Measurements from ENCODE around the gene ADSL. TPM values are rescaled to one million over a fixed set of nuclear protein-coding genes. Genes with fewer than 3 reads are reported as not detected.

Gene ADSL
- total and polyA plus RNA-seq, 2 donors: 58.0 to 104 TPM

DNA sequence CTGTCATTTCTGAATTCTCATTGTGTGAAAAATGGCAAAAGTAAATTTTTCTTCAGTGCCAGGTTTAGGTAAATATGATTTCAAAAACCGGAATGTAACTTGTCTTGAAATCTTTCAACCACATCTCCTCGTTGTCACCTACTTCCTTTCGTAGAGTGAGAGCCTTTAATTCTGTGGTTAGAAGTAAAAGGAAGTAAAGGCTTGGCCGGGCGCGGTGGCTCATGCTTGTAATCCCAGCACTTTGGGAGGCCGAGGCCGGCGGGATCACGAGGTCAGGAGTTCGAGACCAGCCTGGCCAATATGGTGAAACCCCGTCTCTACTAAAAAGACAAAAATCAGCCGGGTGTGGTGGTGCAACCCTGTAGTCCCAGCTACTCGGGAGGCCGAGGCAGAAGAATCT, 53.9 kb downstream of the ADSL start:
- 17% methylated on average over 15 of the region's 15 CpGs for WGBS
- peaks cover 28 to 73% of the 10 kb centered on the region in 2 donors for H3K4me1 ChIP-seq (ENCODE audit: control insufficient read depth in 2 of 2, insufficient read depth in 2 of 2, low read length in 2 of 2)
- H3K36me3 ChIP-seq (ENCODE audit: control insufficient read depth in 2 of 2, insufficient read depth in 2 of 2, low read length in 1 of 2): peaks cover 22 to 38% of the 10 kb centered on the region in 2 donors
- no peaks in the 10 kb centered on the region for H3K27me3 ChIP-seq (ENCODE audit: control insufficient read depth in 2 of 2, insufficient read depth in 1 of 2, low read length in 1 of 2)
- DNase-seq (ENCODE audit: low read depth in 6 of 9, low spot score in 9 of 9): peak in 6 of 9 donors; percentile 48 to 84 (median 57)
- H3K4me3 ChIP-seq (ENCODE audit: low read length in 2 of 2): no peak overlapping the region
- peak overlapping the region; percentile 52 to 68 for H3K27ac ChIP-seq (ENCODE audit: low read depth in 1 of 2, low read length in 1 of 2)
- peaks cover 0 to 4% of the 10 kb centered on the region in 2 donors for H3K9me3 ChIP-seq (ENCODE audit: control insufficient read depth in 2 of 2, insufficient read depth in 1 of 2, low read length in 1 of 2)

DNA sequence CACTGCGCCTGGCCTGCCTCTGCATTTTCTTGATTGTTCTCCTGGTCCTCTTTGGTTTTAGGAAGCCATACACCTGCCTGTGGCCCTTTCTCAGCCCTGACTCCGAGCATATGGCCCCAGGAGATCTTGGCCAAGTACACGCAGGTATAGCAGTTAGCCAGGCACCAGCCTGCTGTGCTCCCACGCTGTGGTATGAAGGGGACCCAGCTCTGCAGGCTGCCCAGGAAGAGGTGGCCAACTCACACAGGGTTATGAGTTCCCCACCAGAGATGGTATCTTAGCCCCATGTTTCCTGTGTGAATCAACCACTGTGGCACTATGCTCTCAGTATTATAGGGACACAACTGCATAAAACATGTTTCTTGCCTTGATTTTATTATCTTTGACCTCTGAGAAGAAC, 55.2 kb downstream of the ADSL start:
- peak in 2 of 9 donors; percentile 52 to 69 for DNase-seq (ENCODE audit: low read depth in 6 of 9, low spot score in 9 of 9)
- H3K4me1 ChIP-seq (ENCODE audit: control insufficient read depth in 2 of 2, insufficient read depth in 2 of 2, low read length in 2 of 2): peaks cover 28 to 73% of the 10 kb centered on the region in 2 donors
- peaks cover 30 to 51% of the 10 kb centered on the region in 2 donors for H3K36me3 ChIP-seq (ENCODE audit: control insufficient read depth in 2 of 2, insufficient read depth in 2 of 2, low read length in 1 of 2)
- no peaks in the 10 kb centered on the region for H3K27me3 ChIP-seq (ENCODE audit: control insufficient read depth in 2 of 2, insufficient read depth in 1 of 2, low read length in 1 of 2)
- H3K9me3 ChIP-seq (ENCODE audit: control insufficient read depth in 2 of 2, insufficient read depth in 1 of 2, low read length in 1 of 2): peaks cover 0 to 4% of the 10 kb centered on the region in 2 donors
- H3K4me3 ChIP-seq (ENCODE audit: low read length in 2 of 2): no peak overlapping the region
- 34% methylated on average over 4 of the region's 4 CpGs for WGBS
- peak overlapping the region; percentile 55 to 76 for H3K27ac ChIP-seq (ENCODE audit: low read depth in 1 of 2, low read length in 1 of 2)

DNA sequence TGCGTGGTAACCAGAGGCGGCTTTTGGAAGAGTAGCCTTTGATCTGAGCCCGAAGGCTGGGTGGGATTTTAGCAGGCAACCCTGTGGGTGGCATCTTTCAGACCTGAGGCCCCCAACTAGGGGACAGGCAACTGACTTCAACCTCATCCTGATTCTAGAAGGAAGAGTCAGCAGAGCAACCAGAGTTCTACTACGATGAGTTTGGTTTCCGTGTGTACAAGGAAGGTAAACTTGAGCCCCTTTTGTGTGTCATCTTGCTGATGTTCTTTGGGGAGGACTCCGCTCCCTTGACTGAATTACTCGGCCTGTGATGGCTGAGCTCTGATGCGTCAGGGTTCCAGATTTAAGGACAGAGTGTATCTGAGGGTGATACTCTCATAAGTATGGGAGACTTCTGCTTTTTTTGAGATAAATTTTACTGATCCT, 55.7 kb downstream of the ADSL start:
- WGBS: 56% methylated on average over 8 of the region's 8 CpGs
- Histone ChIP-seq H3K4me1 (ENCODE audit: control insufficient read depth in 2 of 2, insufficient read depth in 2 of 2, low read length in 2 of 2) (peaks cover 28 to 71% of the 10 kb centered on the region in 2 donors), H3K27me3 (ENCODE audit: control insufficient read depth in 2 of 2, insufficient read depth in 1 of 2, low read length in 1 of 2) (no peaks in the 10 kb centered on the region), H3K27ac (ENCODE audit: low read depth in 1 of 2, low read length in 1 of 2) (peak overlapping the region; percentile 60 to 76), H3K36me3 (ENCODE audit: control insufficient read depth in 2 of 2, insufficient read depth in 2 of 2, low read length in 1 of 2) (peaks cover 34 to 55% of the 10 kb centered on the region in 2 donors), H3K9me3 (ENCODE audit: control insufficient read depth in 2 of 2, insufficient read depth in 1 of 2, low read length in 1 of 2) (peaks cover 0 to 2% of the 10 kb centered on the region in 2 donors), H3K4me3 (ENCODE audit: low read length in 2 of 2) (no peak overlapping the region)
- DNase-seq (ENCODE audit: low read depth in 6 of 9, low spot score in 9 of 9): peak in 1 of 9 donors; percentile 41

DNA sequence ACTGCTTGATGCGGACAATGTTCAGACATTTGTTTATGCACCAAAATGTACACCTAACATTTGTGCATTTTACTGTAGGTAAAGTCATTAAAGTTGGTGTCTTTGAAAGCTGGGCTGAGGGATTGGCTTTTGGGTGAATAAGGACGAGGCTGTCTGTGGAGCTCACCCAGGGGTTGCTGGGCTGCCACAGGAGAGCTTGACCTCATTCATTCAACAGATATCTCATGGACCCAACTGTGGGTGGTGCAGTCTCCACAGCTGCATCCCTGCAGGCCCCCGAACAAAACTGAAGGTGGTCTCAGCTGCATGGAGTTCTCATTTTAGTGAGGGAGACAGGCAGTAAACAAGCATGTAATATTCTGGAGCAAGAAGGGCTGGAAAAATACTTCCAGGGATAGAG, 56.8 kb downstream of the ADSL start:
- Histone ChIP-seq H3K36me3 (ENCODE audit: control insufficient read depth in 2 of 2, insufficient read depth in 2 of 2, low read length in 1 of 2) (peaks cover 46 to 60% of the 10 kb centered on the region in 2 donors), H3K27me3 (ENCODE audit: control insufficient read depth in 2 of 2, insufficient read depth in 1 of 2, low read length in 1 of 2) (no peaks in the 10 kb centered on the region), H3K27ac (ENCODE audit: low read depth in 1 of 2, low read length in 1 of 2) (no peak overlapping the region), H3K9me3 (ENCODE audit: control insufficient read depth in 2 of 2, insufficient read depth in 1 of 2, low read length in 1 of 2) (no peaks in the 10 kb centered on the region), H3K4me1 (ENCODE audit: control insufficient read depth in 2 of 2, insufficient read depth in 2 of 2, low read length in 2 of 2) (peaks cover 28 to 60% of the 10 kb centered on the region in 2 donors), H3K4me3 (ENCODE audit: low read length in 2 of 2) (no peak overlapping the region)
- no peak for DNase-seq (ENCODE audit: low read depth in 6 of 9, low spot score in 9 of 9)
- 95% methylated on average over 3 of the region's 3 CpGs for WGBS

DNA sequence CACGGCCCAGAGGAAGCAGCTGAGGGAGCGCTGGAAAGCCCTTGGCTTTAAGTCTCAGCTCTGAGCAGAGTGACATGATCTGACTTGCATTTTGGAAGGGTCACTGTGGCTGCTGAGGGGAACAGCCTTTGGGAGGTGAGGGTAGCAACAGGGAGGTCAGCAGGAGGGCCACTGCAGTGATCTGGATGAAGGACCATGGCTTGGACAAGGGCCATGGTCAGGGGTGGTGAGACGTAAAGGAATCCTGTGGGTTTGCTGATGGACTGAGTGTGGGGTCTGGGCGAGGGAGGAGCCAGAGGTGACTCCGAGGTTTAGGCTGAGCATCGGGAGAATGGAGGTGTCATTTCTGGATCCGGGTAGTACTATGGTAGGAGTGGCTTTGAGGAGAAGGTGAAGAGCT, 57.4 kb downstream of the ADSL start:
- peaks cover 28 to 55% of the 10 kb centered on the region in 2 donors for H3K4me1 ChIP-seq (ENCODE audit: control insufficient read depth in 2 of 2, insufficient read depth in 2 of 2, low read length in 2 of 2)
- no peak overlapping the region for H3K27ac ChIP-seq (ENCODE audit: low read depth in 1 of 2, low read length in 1 of 2)
- H3K9me3 ChIP-seq (ENCODE audit: control insufficient read depth in 2 of 2, insufficient read depth in 1 of 2, low read length in 1 of 2): no peaks in the 10 kb centered on the region
- no peaks in the 10 kb centered on the region for H3K27me3 ChIP-seq (ENCODE audit: control insufficient read depth in 2 of 2, insufficient read depth in 1 of 2, low read length in 1 of 2)
- no peak overlapping the region for H3K4me3 ChIP-seq (ENCODE audit: low read length in 2 of 2)
- H3K36me3 ChIP-seq (ENCODE audit: control insufficient read depth in 2 of 2, insufficient read depth in 2 of 2, low read length in 1 of 2): peaks cover 51 to 65% of the 10 kb centered on the region in 2 donors
- WGBS: 96% methylated on average over 7 of the region's 7 CpGs
- DNase-seq (ENCODE audit: low read depth in 6 of 9, low spot score in 9 of 9): no peak

DNA sequence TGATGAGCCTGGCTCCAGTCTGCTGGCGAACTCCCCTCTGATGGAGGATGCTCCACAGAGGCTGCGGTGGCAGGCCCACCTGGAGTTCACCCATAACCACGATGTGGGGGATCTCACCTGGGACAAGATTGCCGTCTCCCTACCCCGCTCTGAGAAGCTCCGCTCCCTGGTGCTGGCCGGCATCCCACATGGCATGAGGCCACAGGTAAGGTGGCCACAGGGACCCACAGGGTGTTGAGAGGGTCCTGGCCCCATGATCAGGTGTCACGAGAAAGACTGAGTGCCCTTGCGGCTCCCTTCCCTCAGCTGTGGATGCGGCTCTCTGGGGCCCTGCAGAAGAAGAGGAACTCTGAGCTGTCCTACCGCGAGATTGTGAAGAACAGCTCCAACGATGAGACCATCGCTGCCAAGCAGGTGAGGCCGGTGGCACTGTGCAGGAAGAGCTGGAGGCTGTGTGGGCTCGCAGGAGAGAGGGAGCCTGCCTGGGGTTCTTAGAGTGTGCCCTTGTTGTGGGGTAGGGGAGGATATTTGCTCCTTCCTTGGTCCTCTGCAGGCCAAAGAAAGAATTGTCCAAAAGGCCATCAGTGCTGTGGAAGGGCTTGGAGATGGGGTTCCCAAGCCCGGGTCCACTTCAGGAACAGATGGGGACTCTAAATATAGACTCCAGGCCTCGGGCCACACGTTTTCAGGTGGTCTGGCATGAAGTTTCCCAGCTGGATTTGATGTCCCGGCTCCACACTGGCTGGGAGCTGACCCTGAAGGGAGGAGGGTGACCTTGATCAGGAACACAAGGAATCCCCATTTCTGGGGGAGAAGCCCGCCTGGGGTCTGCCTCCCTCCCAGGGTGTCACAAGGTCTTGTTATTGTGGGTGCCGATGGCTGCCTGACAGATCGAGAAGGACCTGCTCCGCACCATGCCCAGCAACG, 58.2 kb downstream of the ADSL start:
- H3K27ac ChIP-seq (ENCODE audit: low read depth in 1 of 2, low read length in 1 of 2): no peak overlapping the region
- no peak overlapping the region for H3K4me3 ChIP-seq (ENCODE audit: low read length in 2 of 2)
- H3K27me3 ChIP-seq (ENCODE audit: control insufficient read depth in 2 of 2, insufficient read depth in 1 of 2, low read length in 1 of 2): no peaks in the 10 kb centered on the region
- WGBS: 84% methylated on average over 25 of the region's 25 CpGs
- DNase-seq (ENCODE audit: low read depth in 6 of 9, low spot score in 9 of 9): no peak
- peaks cover 60 to 73% of the 10 kb centered on the region in 2 donors for H3K36me3 ChIP-seq (ENCODE audit: control insufficient read depth in 2 of 2, insufficient read depth in 2 of 2, low read length in 1 of 2)
- no peaks in the 10 kb centered on the region for H3K9me3 ChIP-seq (ENCODE audit: control insufficient read depth in 2 of 2, insufficient read depth in 1 of 2, low read length in 1 of 2)
- H3K4me1 ChIP-seq (ENCODE audit: control insufficient read depth in 2 of 2, insufficient read depth in 2 of 2, low read length in 2 of 2): peaks cover 24 to 46% of the 10 kb centered on the region in 2 donors

DNA sequence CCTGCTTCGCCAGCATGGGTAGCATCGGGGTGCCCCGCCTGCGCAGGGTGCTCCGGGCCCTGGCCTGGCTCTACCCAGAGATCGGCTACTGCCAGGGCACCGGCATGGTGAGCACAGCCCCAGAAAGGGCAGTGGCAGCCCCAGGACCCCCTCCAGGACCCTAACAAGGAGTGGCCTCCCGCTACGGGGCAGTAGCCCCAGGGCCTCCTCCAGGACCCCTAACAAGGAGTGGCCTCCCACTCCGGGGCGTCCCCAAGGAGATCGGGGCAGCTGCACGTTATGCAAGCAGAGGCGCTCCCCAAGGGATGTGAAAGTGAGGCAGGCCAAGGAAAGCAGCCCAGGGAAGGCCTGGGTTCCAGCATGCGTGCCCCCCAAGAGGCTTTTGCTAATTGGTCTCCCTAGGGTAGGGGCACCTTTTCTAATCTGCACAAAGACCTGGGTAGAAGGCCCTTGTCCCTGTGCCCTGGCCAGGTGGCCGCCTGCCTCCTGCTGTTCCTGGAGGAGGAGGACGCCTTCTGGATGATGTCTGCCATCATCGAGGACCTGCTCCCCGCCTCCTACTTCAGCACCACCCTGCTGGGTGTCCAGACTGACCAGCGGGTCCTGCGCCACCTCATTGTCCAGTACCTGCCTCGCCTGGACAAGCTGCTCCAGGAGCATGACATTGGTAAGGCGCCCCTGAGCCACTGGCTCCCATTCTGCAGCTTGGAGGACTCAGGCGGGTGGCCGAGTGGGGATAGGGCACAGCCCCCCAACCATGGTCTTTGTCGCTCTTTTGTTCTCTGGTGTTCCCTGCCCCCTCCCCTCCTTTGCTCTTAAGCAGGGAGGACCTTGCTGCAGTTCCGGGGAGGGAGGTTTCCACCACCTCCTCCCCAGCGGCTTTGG, 59.1 kb downstream of the ADSL start:
- peaks cover 69 to 82% of the 10 kb centered on the region in 2 donors for H3K36me3 ChIP-seq (ENCODE audit: control insufficient read depth in 2 of 2, insufficient read depth in 2 of 2, low read length in 1 of 2)
- no peaks in the 10 kb centered on the region for H3K27me3 ChIP-seq (ENCODE audit: control insufficient read depth in 2 of 2, insufficient read depth in 1 of 2, low read length in 1 of 2)
- WGBS: 98% methylated on average over 28 of the region's 28 CpGs
- no peak overlapping the region for H3K4me3 ChIP-seq (ENCODE audit: low read length in 2 of 2)
- no peaks in the 10 kb centered on the region for H3K9me3 ChIP-seq (ENCODE audit: control insufficient read depth in 2 of 2, insufficient read depth in 1 of 2, low read length in 1 of 2)
- no peak overlapping the region for H3K27ac ChIP-seq (ENCODE audit: low read depth in 1 of 2, low read length in 1 of 2)
- peaks cover 16 to 37% of the 10 kb centered on the region in 2 donors for H3K4me1 ChIP-seq (ENCODE audit: control insufficient read depth in 2 of 2, insufficient read depth in 2 of 2, low read length in 2 of 2)
- no peak for DNase-seq (ENCODE audit: low read depth in 6 of 9, low spot score in 9 of 9)

DNA sequence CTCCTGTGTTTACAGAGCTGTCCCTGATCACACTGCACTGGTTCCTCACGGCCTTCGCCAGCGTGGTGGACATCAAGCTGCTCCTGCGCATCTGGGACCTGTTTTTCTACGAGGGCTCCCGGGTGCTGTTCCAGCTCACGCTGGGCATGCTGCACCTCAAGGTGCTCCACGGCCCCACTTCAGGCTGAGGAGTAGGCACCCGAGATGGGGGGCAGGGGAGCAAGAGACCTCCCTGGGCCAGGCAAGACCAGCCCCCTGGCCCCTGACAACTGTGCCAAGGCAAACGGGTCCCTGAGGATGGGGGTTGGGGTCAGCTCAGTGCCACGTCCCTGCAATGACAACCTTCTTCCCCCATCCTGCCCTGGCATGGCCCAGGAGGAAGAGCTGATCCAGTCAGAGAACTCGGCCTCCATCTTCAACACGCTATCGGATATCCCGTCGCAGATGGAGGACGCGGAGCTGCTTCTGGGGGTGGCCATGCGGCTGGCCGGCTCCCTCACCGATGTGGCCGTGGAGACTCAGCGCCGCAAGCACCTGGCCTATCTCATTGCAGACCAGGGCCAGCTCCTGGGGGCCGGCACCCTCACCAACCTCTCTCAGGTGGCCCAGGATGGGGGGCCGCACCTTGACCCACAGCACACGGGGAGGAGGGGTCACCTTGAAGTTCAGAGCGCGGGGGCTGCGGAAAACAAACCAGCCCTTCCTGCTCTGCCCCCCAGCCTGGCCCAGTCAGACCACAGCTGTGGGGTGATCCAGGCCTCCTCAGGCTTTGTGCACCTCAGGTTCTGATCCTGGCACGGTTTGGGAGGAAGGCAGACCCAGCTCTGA, 60.0 kb downstream of the ADSL start:
- no peak for DNase-seq (ENCODE audit: low read depth in 6 of 9, low spot score in 9 of 9)
- H3K4me1 ChIP-seq (ENCODE audit: control insufficient read depth in 2 of 2, insufficient read depth in 2 of 2, low read length in 2 of 2): peaks cover 10 to 29% of the 10 kb centered on the region in 2 donors
- WGBS: 97% methylated on average over 31 of the region's 31 CpGs

More for the DNA sequence above, 60.0 kb downstream of the ADSL start:
- Histone ChIP-seq H3K4me3 (ENCODE audit: low read length in 2 of 2) (no peak overlapping the region), H3K36me3 (ENCODE audit: control insufficient read depth in 2 of 2, insufficient read depth in 2 of 2, low read length in 1 of 2) (peaks cover 77 to 91% of the 10 kb centered on the region in 2 donors), H3K9me3 (ENCODE audit: control insufficient read depth in 2 of 2, insufficient read depth in 1 of 2, low read length in 1 of 2) (no peaks in the 10 kb centered on the region), H3K27me3 (ENCODE audit: control insufficient read depth in 2 of 2, insufficient read depth in 1 of 2, low read length in 1 of 2) (no peaks in the 10 kb centered on the region), H3K27ac (ENCODE audit: low read depth in 1 of 2, low read length in 1 of 2) (no peak overlapping the region)
